ENCODE data around the gene ATRNL1.

Gene ATRNL1

DNA sequence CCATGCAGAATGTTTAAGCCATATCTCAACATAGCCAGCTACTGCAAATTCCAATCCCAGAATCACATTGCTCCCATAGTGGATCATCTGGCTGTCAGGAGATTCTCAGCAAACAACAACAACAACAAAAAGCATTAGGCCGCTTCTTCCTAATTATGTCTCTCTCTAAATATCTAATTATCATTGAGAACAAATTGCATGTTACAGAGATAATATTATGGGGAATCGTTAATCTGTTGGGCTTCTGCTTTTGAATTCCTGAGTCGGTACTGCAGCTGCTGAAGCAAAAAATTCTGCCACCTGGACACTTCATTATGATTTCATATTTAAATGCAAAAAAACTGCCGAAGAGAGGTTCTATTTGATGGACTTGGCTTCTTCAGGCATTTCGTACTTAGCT, 791.2 kb downstream of the ATRNL1 start:
- Histone ChIP-seq H3K27me3 (ENCODE audit: control insufficient read depth, insufficient read depth, low read length) (peaks cover 31% of the 10 kb centered on the region), H3K9ac (ENCODE audit: low read length) (no peak overlapping the region), H3K9me3 (ENCODE audit: control insufficient read depth, low read depth, low read length) (no peaks in the 10 kb centered on the region), H3K4me3 (ENCODE audit: low read length) (no peak overlapping the region), H3K27ac (ENCODE audit: low read length) (no peak overlapping the region), H3K36me3 (ENCODE audit: control insufficient read depth, low read depth, low read length) (no peaks in the 10 kb centered on the region), H3K4me1 (ENCODE audit: control insufficient read depth, low read depth, low read length) (peaks cover 6% of the 10 kb centered on the region)

DNA sequence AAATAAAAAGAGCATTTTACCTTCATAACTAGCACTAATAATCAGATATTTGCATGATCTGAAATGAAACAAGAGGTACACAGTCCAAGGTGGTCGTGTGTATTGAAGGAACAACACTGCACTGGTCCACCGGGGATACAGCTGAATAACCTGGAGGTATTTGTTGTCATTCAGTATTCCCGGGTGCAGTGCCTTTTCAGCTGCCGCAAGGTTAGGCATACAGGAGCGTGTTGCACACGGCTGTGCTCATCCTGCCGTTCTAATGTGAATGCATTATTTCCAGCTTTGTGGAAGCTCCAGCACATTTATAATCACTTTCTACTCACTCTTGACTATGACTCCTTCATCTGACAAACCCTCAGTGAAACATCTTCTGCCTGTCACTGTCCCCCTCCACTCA, 802.0 kb downstream of the ATRNL1 start:
- no peaks in the 10 kb centered on the region for H3K36me3 ChIP-seq (ENCODE audit: control insufficient read depth, low read depth, low read length)
- H3K4me1 ChIP-seq (ENCODE audit: control insufficient read depth, low read depth, low read length), result no peaks in the 10 kb centered on the region
- H3K9ac ChIP-seq (ENCODE audit: low read length), result no peak overlapping the region
- H3K27ac ChIP-seq (ENCODE audit: low read length), result no peak overlapping the region
- H3K9me3 ChIP-seq (ENCODE audit: control insufficient read depth, low read depth, low read length), result no peaks in the 10 kb centered on the region
- no peaks in the 10 kb centered on the region for H3K27me3 ChIP-seq (ENCODE audit: control insufficient read depth, insufficient read depth, low read length)
- no peak overlapping the region for H3K4me3 ChIP-seq (ENCODE audit: low read length)

DNA sequence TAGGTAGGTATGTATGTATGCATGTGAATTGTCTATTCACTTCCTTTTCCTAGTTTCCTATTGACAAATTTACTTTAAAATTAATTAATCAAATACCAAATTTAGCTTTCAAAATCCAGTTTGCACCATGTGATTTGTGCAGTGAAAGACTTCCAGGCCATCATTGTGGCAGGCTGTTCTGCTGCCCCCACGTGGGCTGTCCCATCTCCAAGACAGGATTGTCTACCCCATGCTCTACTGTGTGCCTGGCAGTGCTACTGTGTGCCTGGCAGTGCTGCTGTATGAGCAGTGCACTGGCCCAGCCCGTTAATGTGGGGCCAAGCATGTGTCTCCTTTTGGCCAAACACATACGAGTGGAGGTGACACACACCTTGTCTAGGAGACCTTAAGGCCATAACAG, 805.1 kb downstream of the ATRNL1 start:
- no peaks in the 10 kb centered on the region for H3K9me3 ChIP-seq (ENCODE audit: control insufficient read depth, low read depth, low read length)
- H3K27me3 ChIP-seq (ENCODE audit: control insufficient read depth, insufficient read depth, low read length), result no peaks in the 10 kb centered on the region
- no peak overlapping the region for H3K4me3 ChIP-seq (ENCODE audit: low read length)
- H3K27ac ChIP-seq (ENCODE audit: low read length), result no peak overlapping the region
- no peaks in the 10 kb centered on the region for H3K36me3 ChIP-seq (ENCODE audit: control insufficient read depth, low read depth, low read length)
- peaks cover 12% of the 10 kb centered on the region for H3K4me1 ChIP-seq (ENCODE audit: control insufficient read depth, low read depth, low read length)
- no peak overlapping the region for H3K9ac ChIP-seq (ENCODE audit: low read length)

GRCh38 chr10:115902596-115902995, 809.4 kb downstream of the ATRNL1 start:
- Histone ChIP-seq H3K4me3 (ENCODE audit: low read length) (no peak overlapping the region), H3K36me3 (ENCODE audit: control insufficient read depth, low read depth, low read length) (no peaks in the 10 kb centered on the region), H3K4me1 (ENCODE audit: control insufficient read depth, low read depth, low read length) (peaks cover 12% of the 10 kb centered on the region), H3K9ac (ENCODE audit: low read length) (no peak overlapping the region), H3K27ac (ENCODE audit: low read length) (no peak overlapping the region), H3K27me3 (ENCODE audit: control insufficient read depth, insufficient read depth, low read length) (no peaks in the 10 kb centered on the region), H3K9me3 (ENCODE audit: control insufficient read depth, low read depth, low read length) (no peaks in the 10 kb centered on the region)

DNA sequence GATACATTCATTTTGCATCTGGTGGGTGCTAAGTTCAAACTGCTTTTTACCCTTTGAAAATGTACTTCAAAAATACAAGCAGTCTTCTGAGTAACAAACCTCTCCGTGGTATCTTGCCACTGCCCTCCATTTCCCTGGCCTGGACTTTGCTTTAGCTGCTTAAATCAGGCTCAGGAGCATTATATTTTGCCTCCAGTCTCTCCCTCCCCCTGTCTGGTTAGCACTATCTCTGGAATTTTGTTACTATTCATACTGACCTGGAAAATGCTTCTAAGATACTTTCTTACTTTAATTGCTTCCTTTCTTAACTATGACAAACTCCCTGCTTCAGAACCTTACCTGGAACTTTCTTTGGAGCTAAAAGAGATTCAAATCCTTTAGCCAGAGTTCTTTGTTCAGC, 810.0 kb downstream of the ATRNL1 start:
- Histone ChIP-seq H3K4me3 (ENCODE audit: low read length) (no peak overlapping the region), H3K27ac (ENCODE audit: low read length) (no peak overlapping the region), H3K9ac (ENCODE audit: low read length) (no peak overlapping the region), H3K27me3 (ENCODE audit: control insufficient read depth, insufficient read depth, low read length) (no peaks in the 10 kb centered on the region), H3K4me1 (ENCODE audit: control insufficient read depth, low read depth, low read length) (peaks cover 12% of the 10 kb centered on the region), H3K36me3 (ENCODE audit: control insufficient read depth, low read depth, low read length) (no peaks in the 10 kb centered on the region), H3K9me3 (ENCODE audit: control insufficient read depth, low read depth, low read length) (no peaks in the 10 kb centered on the region)

- Histone ChIP-seq H3K4me1 (ENCODE audit: control insufficient read depth, low read depth, low read length) (peaks cover 12% of the 10 kb centered on the region), H3K9me3 (ENCODE audit: control insufficient read depth, low read depth, low read length) (no peaks in the 10 kb centered on the region), H3K4me3 (ENCODE audit: low read length) (no peak overlapping the region), H3K27ac (ENCODE audit: low read length) (no peak overlapping the region), H3K27me3 (ENCODE audit: control insufficient read depth, insufficient read depth, low read length) (no peaks in the 10 kb centered on the region), H3K36me3 (ENCODE audit: control insufficient read depth, low read depth, low read length) (no peaks in the 10 kb centered on the region), H3K9ac (ENCODE audit: low read length) (no peak overlapping the region)
These were observed 810.7 kb downstream of the ATRNL1 start for GRCh38 chr10:115903845-115904244.

DNA sequence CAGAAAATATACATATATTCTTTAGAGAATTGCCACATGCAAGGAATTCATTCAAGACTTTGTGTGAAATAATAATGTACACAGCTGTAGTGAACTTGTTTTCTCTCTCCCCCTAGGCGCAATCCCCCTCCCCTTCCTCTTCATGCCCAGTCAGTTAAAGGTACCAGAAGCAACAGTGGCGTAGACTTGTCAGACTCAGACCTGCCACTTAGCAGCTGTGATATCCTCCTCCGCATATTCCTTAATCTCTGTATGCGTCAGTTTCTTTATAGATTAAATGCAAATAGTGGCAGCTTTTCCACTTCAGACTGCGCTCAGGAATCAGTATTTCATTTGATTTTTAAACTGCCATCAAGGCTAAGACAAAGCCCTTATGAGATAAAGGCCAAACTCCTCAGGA, 815.9 kb downstream of the ATRNL1 start:
- no peak overlapping the region for H3K4me3 ChIP-seq (ENCODE audit: low read length)
- H3K27me3 ChIP-seq (ENCODE audit: control insufficient read depth, insufficient read depth, low read length), result no peaks in the 10 kb centered on the region
- H3K27ac ChIP-seq (ENCODE audit: low read length), result no peak overlapping the region
- no peaks in the 10 kb centered on the region for H3K36me3 ChIP-seq (ENCODE audit: control insufficient read depth, low read depth, low read length)
- no peaks in the 10 kb centered on the region for H3K9me3 ChIP-seq (ENCODE audit: control insufficient read depth, low read depth, low read length)
- H3K4me1 ChIP-seq (ENCODE audit: control insufficient read depth, low read depth, low read length), result no peaks in the 10 kb centered on the region
- H3K9ac ChIP-seq (ENCODE audit: low read length), result no peak overlapping the region

- Histone ChIP-seq H3K9me3 (ENCODE audit: control insufficient read depth, low read depth, low read length) (no peaks in the 10 kb centered on the region), H3K4me1 (ENCODE audit: control insufficient read depth, low read depth, low read length) (no peaks in the 10 kb centered on the region), H3K27me3 (ENCODE audit: control insufficient read depth, insufficient read depth, low read length) (no peaks in the 10 kb centered on the region), H3K27ac (ENCODE audit: low read length) (no peak overlapping the region), H3K9ac (ENCODE audit: low read length) (no peak overlapping the region), H3K36me3 (ENCODE audit: control insufficient read depth, low read depth, low read length) (no peaks in the 10 kb centered on the region), H3K4me3 (ENCODE audit: low read length) (no peak overlapping the region)
These were observed 817.0 kb downstream of the ATRNL1 start for GRCh38 chr10:115909962-115910731.

- Histone ChIP-seq H3K36me3 (ENCODE audit: control insufficient read depth, low read depth, low read length) (no peaks in the 10 kb centered on the region), H3K4me1 (ENCODE audit: control insufficient read depth, low read depth, low read length) (no peaks in the 10 kb centered on the region), H3K9me3 (ENCODE audit: control insufficient read depth, low read depth, low read length) (no peaks in the 10 kb centered on the region)
These were observed 821.3 kb downstream of the ATRNL1 start for GRCh38 chr10:115914475-115914874.

DNA sequence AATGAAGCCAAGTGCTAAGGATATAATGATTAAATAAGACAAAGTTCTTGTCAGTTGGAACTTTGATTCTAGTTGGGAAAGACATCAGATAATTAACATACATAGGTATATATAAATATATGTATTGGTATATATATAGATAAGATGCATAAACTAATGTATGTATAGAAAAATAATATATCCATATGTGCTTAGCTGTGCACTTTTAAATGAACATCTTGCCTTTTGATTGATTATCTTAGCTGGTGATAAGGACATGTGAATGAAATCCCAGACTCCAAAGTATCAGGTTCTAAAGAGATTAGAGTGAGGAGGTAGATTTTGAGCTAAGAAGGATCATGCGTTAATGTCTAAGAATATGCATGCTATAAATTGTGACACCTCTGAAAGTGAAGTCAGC, 822.3 kb downstream of the ATRNL1 start:
- no peak overlapping the region for H3K4me3 ChIP-seq (ENCODE audit: low read length)
- no peaks in the 10 kb centered on the region for H3K9me3 ChIP-seq (ENCODE audit: control insufficient read depth, low read depth, low read length)
- no peaks in the 10 kb centered on the region for H3K27me3 ChIP-seq (ENCODE audit: control insufficient read depth, insufficient read depth, low read length)
- no peaks in the 10 kb centered on the region for H3K4me1 ChIP-seq (ENCODE audit: control insufficient read depth, low read depth, low read length)
- no peak overlapping the region for H3K9ac ChIP-seq (ENCODE audit: low read length)
- no peak overlapping the region for H3K27ac ChIP-seq (ENCODE audit: low read length)
- no peaks in the 10 kb centered on the region for H3K36me3 ChIP-seq (ENCODE audit: control insufficient read depth, low read depth, low read length)

More at GRCh38 chr10:115914475-115914874, 821.3 kb downstream of the ATRNL1 start:
- H3K27ac ChIP-seq (ENCODE audit: low read length), result no peak overlapping the region
- H3K9ac ChIP-seq (ENCODE audit: low read length), result no peak overlapping the region
- no peaks in the 10 kb centered on the region for H3K27me3 ChIP-seq (ENCODE audit: control insufficient read depth, insufficient read depth, low read length)
- H3K4me3 ChIP-seq (ENCODE audit: low read length), result no peak overlapping the region

GRCh38 chr10:115918812-115919211, 825.6 kb downstream of the ATRNL1 start:
- H3K4me1 ChIP-seq (ENCODE audit: control insufficient read depth, low read depth, low read length), result no peaks in the 10 kb centered on the region
- H3K36me3 ChIP-seq (ENCODE audit: control insufficient read depth, low read depth, low read length), result no peaks in the 10 kb centered on the region
- no peak overlapping the region for H3K27ac ChIP-seq (ENCODE audit: low read length)
- H3K4me3 ChIP-seq (ENCODE audit: low read length), result no peak overlapping the region
- H3K9ac ChIP-seq (ENCODE audit: low read length), result no peak overlapping the region
- H3K9me3 ChIP-seq (ENCODE audit: control insufficient read depth, low read depth, low read length), result no peaks in the 10 kb centered on the region
- no peaks in the 10 kb centered on the region for H3K27me3 ChIP-seq (ENCODE audit: control insufficient read depth, insufficient read depth, low read length)

GRCh38 chr10:115921795-115922194, 828.6 kb downstream of the ATRNL1 start:
- Histone ChIP-seq H3K9ac (ENCODE audit: low read length) (no peak overlapping the region), H3K36me3 (ENCODE audit: control insufficient read depth, low read depth, low read length) (no peaks in the 10 kb centered on the region), H3K9me3 (ENCODE audit: control insufficient read depth, low read depth, low read length) (peaks cover 4% of the 10 kb centered on the region), H3K4me3 (ENCODE audit: low read length) (no peak overlapping the region), H3K4me1 (ENCODE audit: control insufficient read depth, low read depth, low read length) (no peaks in the 10 kb centered on the region), H3K27ac (ENCODE audit: low read length) (no peak overlapping the region), H3K27me3 (ENCODE audit: control insufficient read depth, insufficient read depth, low read length) (no peaks in the 10 kb centered on the region)
